Mesenchymal stem cell (in vitro differentiated cells and primary cell): ENCODE measurements around the gene DAZAP2.

Experiments
- DNase-seq: peaks from one replicate; pipeline ENCODE4 v3.0.0-alpha.2; 2013
- H2AFZ ChIP-seq: one replicate; pipeline ENCODE4 v1.6.1; 2013; ENCODE audit warnings: low read depth, mild to moderate bottlenecking, control low read depth, inconsistent platforms, low read length, moderate library complexity
- H2AK5ac ChIP-seq: 2 replicates; pipeline ENCODE4 v1.6.1; 2013; ENCODE audit warnings: low read length, moderate library complexity, mild to moderate bottlenecking, inconsistent platforms; ENCODE audit not compliant: severe bottlenecking
- H2BK120ac ChIP-seq: one replicate; pipeline ENCODE4 v1.6.1; 2013; ENCODE audit warnings: low read depth, mild to moderate bottlenecking, inconsistent platforms, low read length, moderate library complexity
- H2BK12ac ChIP-seq, 2 experiments: one replicate each; pipeline ENCODE4 v1.6.1; 2013; ENCODE audit warnings: inconsistent platforms in 2 of 2, low read length in 2 of 2, mild to moderate bottlenecking in 2 of 2, moderate library complexity in 2 of 2, control low read depth in 1 of 2
- H2BK15ac ChIP-seq: one replicate; pipeline ENCODE4 v1.6.1; 2013; ENCODE audit warnings: mild to moderate bottlenecking, low read depth, inconsistent platforms; ENCODE audit not compliant: poor library complexity, severe bottlenecking
- H2BK5ac ChIP-seq: 2 replicates; pipeline ENCODE4 v1.6.1; 2013; ENCODE audit warnings: low read depth, mild to moderate bottlenecking, low read length, control low read depth, inconsistent platforms; ENCODE audit not compliant: poor library complexity, severe bottlenecking
- H3K14ac ChIP-seq, 2 experiments: one replicate each; pipeline ENCODE4 v1.6.1; 2013; ENCODE audit warnings: inconsistent platforms in 2 of 2, low read length in 2 of 2, control low read depth in 1 of 2, mild to moderate bottlenecking in 1 of 2, moderate library complexity in 1 of 2
- H3K18ac ChIP-seq, 2 experiments: one replicate each; pipeline ENCODE4 v1.6.1; 2013; ENCODE audit warnings: inconsistent platforms in 2 of 2, low read length in 2 of 2, control low read depth in 1 of 2, low read depth in 1 of 2, mild to moderate bottlenecking in 1 of 2
- H3K23ac ChIP-seq, 2 experiments: one replicate each; pipeline ENCODE4 v1.6.1; 2013; ENCODE audit warnings: inconsistent platforms in 2 of 2, low read length in 2 of 2, mild to moderate bottlenecking in 2 of 2, moderate library complexity in 2 of 2, control low read depth in 1 of 2
- H3K27ac ChIP-seq: 2 replicates; pipeline ENCODE4 v1.5.1; 2013; ENCODE audit warnings: mild to moderate bottlenecking, moderate library complexity, low read length, control low read depth, inconsistent platforms; ENCODE audit not compliant: poor library complexity, severe bottlenecking
- H3K27me3 ChIP-seq, 2 experiments: 2 replicates each; pipeline versions ENCODE4 v1.6.1 to v1.7.0; 2013; ENCODE audit warnings: low read length in 2 of 2, mild to moderate bottlenecking in 2 of 2, moderate library complexity in 2 of 2, control low read depth in 1 of 2, inconsistent platforms in 1 of 2; ENCODE audit not compliant: control insufficient read depth in 1 of 2, insufficient read depth in 1 of 2
- H3K36me3 ChIP-seq, 2 experiments: 2 replicates each; pipeline versions ENCODE4 v1.6.1 to v1.7.0; 2013; ENCODE audit warnings: low read length in 2 of 2, control low read depth in 1 of 2, inconsistent platforms in 1 of 2, low read depth in 1 of 2, mild to moderate bottlenecking in 1 of 2; ENCODE audit not compliant: insufficient read depth in 2 of 2, control insufficient read depth in 1 of 2
- H3K4ac ChIP-seq, 2 experiments: one replicate each; pipeline ENCODE4 v1.6.1; 2013; ENCODE audit warnings: inconsistent platforms in 2 of 2, low read length in 2 of 2, mild to moderate bottlenecking in 2 of 2, moderate library complexity in 2 of 2, control low read depth in 1 of 2, low read depth in 1 of 2
- H3K4me1 ChIP-seq: 2 replicates; pipeline ENCODE4 v1.6.1; 2013; ENCODE audit warnings: low read depth, low read length, control low read depth; ENCODE audit not compliant: control insufficient read depth, insufficient read depth
- H3K4me2 ChIP-seq: 2 replicates; pipeline ENCODE4 v1.6.1; 2013; ENCODE audit warnings: low read length, mild to moderate bottlenecking, inconsistent platforms; ENCODE audit not compliant: poor library complexity, severe bottlenecking
- H3K4me3 ChIP-seq, 2 experiments: 2 replicates each; pipeline versions ENCODE4 v1.5.1 to v1.7.0; 2013; ENCODE audit warnings: low read length in 2 of 2, mild to moderate bottlenecking in 2 of 2, control low read depth in 1 of 2, low read depth in 1 of 2; ENCODE audit not compliant: insufficient read depth in 1 of 2
- H3K79me1 ChIP-seq: replicated peaks from 2 replicates; pipeline ENCODE4 v1.6.1; 2013; ENCODE audit warnings: mild to moderate bottlenecking, control low read depth, low read length, inconsistent platforms; ENCODE audit not compliant: poor library complexity, severe bottlenecking
- H3K9ac ChIP-seq: 2 replicates; pipeline ENCODE4 v1.7.0; 2013; ENCODE audit warnings: mild to moderate bottlenecking, low read length, moderate library complexity
- H3K9me3 ChIP-seq: 2 replicates; pipeline ENCODE4 v1.7.0; 2013; ENCODE audit warnings: mild to moderate bottlenecking, low read length; ENCODE audit not compliant: control insufficient read depth
- H4K8ac ChIP-seq: one replicate; pipeline ENCODE4 v1.6.1; 2013; ENCODE audit warnings: inconsistent platforms, mild to moderate bottlenecking, low read length, moderate library complexity
- H4K91ac ChIP-seq: one replicate; pipeline ENCODE4 v1.6.1; 2013; ENCODE audit warnings: mild to moderate bottlenecking, low read length, inconsistent platforms
- WGBS: methylation state at CpG from one replicate; pipeline ENCODE4 v1.1.7; 2013; ENCODE audit warnings: mixed read lengths; 5-methylcytosine and 5-hydroxymethylcytosine counted together

The DAZAP2 gene

GRCh38 chr12:51191516-51192283 is 46.9 kb upstream of the DAZAP2 start:
- DNase-seq: no peak

GRCh38 chr12:51192284-51192671 is 46.3 kb upstream of the DAZAP2 start:
- WGBS: 93% methylated on average over 5 of the region's 5 CpGs
- Histone ChIP-seq H2BK120ac (no peak overlapping the region), H3K9ac (no peak overlapping the region), H3K27ac (no peak overlapping the region), H3K14ac (no peak overlapping the region), H2AFZ (no peak overlapping the region), H4K91ac (no peak overlapping the region), H3K79me1 (no peaks in the 10 kb centered on the region), H3K4me1 (no peaks in the 10 kb centered on the region), H2AK5ac (no peak overlapping the region), H3K23ac (peak overlapping the region in 1 of 2 experiments; percentile 15), H2BK12ac (no peak overlapping the region), H3K4me2 (no peak overlapping the region), H2BK15ac (no peak overlapping the region), H3K27me3 (no peaks in the 10 kb centered on the region), H3K4me3 (no peak overlapping the region), H3K4ac (no peak overlapping the region), H2BK5ac (no peak overlapping the region), H3K36me3 (peaks cover 3 to 8% of the 10 kb centered on the region in 2 experiments), H3K18ac (no peak overlapping the region), H4K8ac (no peak overlapping the region), H3K9me3 (no peaks in the 10 kb centered on the region)
- no peak for DNase-seq

More at GRCh38 chr12:51191516-51192283, 46.9 kb upstream of the DAZAP2 start:
- WGBS: 97% methylated on average over 12 of the region's 12 CpGs
- no peak overlapping the region for H3K27ac ChIP-seq
- no peak overlapping the region for H2BK15ac ChIP-seq
- no peak overlapping the region for H3K9ac ChIP-seq
- H3K4me2 ChIP-seq: no peak overlapping the region
- no peak overlapping the region for H3K14ac ChIP-seq
- H3K4ac ChIP-seq: no peak overlapping the region
- no peak overlapping the region for H2BK12ac ChIP-seq
- no peak overlapping the region for H3K23ac ChIP-seq
- H3K9me3 ChIP-seq: no peaks in the 10 kb centered on the region
- no peak overlapping the region for H2AFZ ChIP-seq
- H3K79me1 ChIP-seq: no peaks in the 10 kb centered on the region
- H3K27me3 ChIP-seq: no peaks in the 10 kb centered on the region
- no peaks in the 10 kb centered on the region for H3K4me1 ChIP-seq
- H2AK5ac ChIP-seq: no peak overlapping the region
- H2BK120ac ChIP-seq: no peak overlapping the region
- H3K18ac ChIP-seq: no peak overlapping the region
- H4K91ac ChIP-seq: no peak overlapping the region
- no peak overlapping the region for H4K8ac ChIP-seq
- H3K4me3 ChIP-seq: no peak overlapping the region
- no peak overlapping the region for H2BK5ac ChIP-seq
- H3K36me3 ChIP-seq: peaks cover 2 to 8% of the 10 kb centered on the region in 2 experiments

- Histone ChIP-seq H3K9ac (no peak overlapping the region), H3K27ac (no peak overlapping the region), H3K27me3 (no peaks in the 10 kb centered on the region), H2AK5ac (no peak overlapping the region), H2AFZ (no peak overlapping the region), H4K8ac (no peak overlapping the region), H2BK5ac (no peak overlapping the region), H3K4ac (no peak overlapping the region), H2BK15ac (no peak overlapping the region), H3K4me3 (no peak overlapping the region), H3K4me1 (no peaks in the 10 kb centered on the region), H3K36me3 (peaks cover 0 to 21% of the 10 kb centered on the region in 2 experiments), H3K23ac (no peak overlapping the region), H3K18ac (no peak overlapping the region), H2BK12ac (no peak overlapping the region), H3K4me2 (no peak overlapping the region), H4K91ac (no peak overlapping the region), H2BK120ac (no peak overlapping the region), H3K79me1 (no peaks in the 10 kb centered on the region), H3K9me3 (no peaks in the 10 kb centered on the region), H3K14ac (no peak overlapping the region)
- no peak for DNase-seq
- 96% methylated on average over 6 of the region's 7 CpGs for WGBS
Observed at GRCh38 chr12:51195841-51196240, 42.8 kb upstream of the DAZAP2 start.

- Histone ChIP-seq H2BK15ac (no peak overlapping the region), H2AFZ (no peak overlapping the region), H3K27ac (no peak overlapping the region), H3K9me3 (no peaks in the 10 kb centered on the region), H4K91ac (no peak overlapping the region), H3K9ac (no peak overlapping the region), H2BK120ac (no peak overlapping the region), H3K4ac (no peak overlapping the region), H2AK5ac (no peak overlapping the region), H3K79me1 (no peaks in the 10 kb centered on the region), H3K18ac (no peak overlapping the region), H3K4me2 (no peak overlapping the region), H3K27me3 (no peaks in the 10 kb centered on the region), H3K23ac (no peak overlapping the region), H4K8ac (no peak overlapping the region), H3K4me1 (no peaks in the 10 kb centered on the region), H3K4me3 (no peak overlapping the region), H3K36me3 (peaks cover 0 to 19% of the 10 kb centered on the region in 2 experiments), H2BK12ac (no peak overlapping the region), H3K14ac (no peak overlapping the region), H2BK5ac (no peak overlapping the region)
- no peak for DNase-seq
- WGBS: 96% methylated on average over 9 of the region's 9 CpGs
Observed at GRCh38 chr12:51196547-51196946, 42.1 kb upstream of the DAZAP2 start.
